ENCODE results near the gene SLA2.

DNA sequence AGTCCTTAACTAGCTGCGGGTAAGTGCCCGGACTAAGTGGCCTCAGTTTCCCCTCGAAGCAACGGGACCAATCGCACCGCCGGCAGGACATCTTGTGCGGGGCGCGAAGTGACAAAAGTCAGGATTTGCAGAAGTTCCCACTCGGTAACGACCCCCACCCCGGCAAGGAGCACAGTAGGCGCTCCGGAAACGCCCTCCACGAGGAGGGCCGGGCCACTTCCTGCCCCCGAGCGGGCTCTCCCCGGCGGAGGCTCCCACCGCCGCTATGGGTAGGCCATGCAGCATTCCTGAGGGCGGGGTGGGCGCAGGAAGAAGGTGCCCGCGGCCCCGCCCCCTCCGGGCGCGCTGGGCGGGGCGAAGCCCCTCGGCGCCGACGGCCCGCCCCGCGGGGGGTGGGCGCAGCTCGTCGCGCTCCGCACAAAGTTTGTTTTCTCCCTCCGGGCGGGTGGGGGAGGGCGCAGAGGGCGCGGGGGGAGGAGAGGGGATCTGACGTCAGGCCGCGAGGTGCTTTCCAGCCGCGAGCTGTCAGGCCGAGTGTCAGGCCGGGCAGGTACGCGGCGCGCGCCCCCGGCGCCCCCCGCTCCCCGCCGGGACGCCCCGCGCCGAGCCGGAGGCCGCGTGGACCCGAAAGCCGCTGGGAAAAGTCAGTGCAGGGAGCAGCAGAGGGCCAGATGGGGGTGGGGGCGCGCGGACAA lies 72.7 kb downstream of the SLA2 start, which contains the start of gene TGIF2:
- TF ChIP-seq POLR2A (IDR thresholded peaks at IDR 0.05; ENCODE audit: control extremely low read depth in 1 of 2, low read depth in 2 of 2, low read length in 2 of 2) (peak in 1 of 2 experiments; percentile 38; a peak in 1 of 3 replicates), EZH2 (IDR thresholded peaks at IDR 0.05; ENCODE audit: low read depth, low read length, severe bottlenecking) (no peak), GABPA (IDR thresholded peaks at IDR 0.05; ENCODE audit: borderline replicate concordance, insufficient read depth, low read length) (no peak; the same call in 1 of the 2 replicates)
- TF ChIP-seq, protein P1, sequence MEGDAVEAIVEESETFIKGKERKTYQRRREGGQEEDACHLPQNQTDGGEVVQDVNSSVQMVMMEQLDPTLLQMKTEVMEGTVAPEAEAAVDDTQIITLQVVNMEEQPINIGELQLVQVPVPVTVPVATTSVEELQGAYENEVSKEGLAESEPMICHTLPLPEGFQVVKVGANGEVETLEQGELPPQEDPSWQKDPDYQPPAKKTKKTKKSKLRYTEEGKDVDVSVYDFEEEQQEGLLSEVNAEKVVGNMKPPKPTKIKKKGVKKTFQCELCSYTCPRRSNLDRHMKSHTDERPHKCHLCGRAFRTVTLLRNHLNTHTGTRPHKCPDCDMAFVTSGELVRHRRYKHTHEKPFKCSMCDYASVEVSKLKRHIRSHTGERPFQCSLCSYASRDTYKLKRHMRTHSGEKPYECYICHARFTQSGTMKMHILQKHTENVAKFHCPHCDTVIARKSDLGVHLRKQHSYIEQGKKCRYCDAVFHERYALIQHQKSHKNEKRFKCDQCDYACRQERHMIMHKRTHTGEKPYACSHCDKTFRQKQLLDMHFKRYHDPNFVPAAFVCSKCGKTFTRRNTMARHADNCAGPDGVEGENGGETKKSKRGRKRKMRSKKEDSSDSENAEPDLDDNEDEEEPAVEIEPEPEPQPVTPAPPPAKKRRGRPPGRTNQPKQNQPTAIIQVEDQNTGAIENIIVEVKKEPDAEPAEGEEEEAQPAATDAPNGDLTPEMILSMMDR (IDR thresholded peaks at IDR 0.05; ENCODE audit: control extremely low read depth in 1 of 3, insufficient read depth in 1 of 3, low read depth in 1 of 3, low read length in 3 of 3): no peak
